B cell (primary cell): ENCODE results near the gene PADI4.

Experiments
- CTCF ChIP-seq: fragments of 200-600 bp; IDR thresholded peaks from one replicate; pipeline ENCODE4 v1.8.0; 2022; ENCODE audit warnings: antibody characterized with exemption, mild to moderate bottlenecking
- EZH2 ChIP-seq: IDR thresholded peaks from 2 replicates; pipeline ENCODE4 v1.6.1; 2012; ENCODE audit warnings: borderline replicate concordance, low read depth, mild to moderate bottlenecking, moderate library complexity, low read length; ENCODE audit not compliant: insufficient read depth, poor library complexity, severe bottlenecking

- no peak for TF ChIP-seq EZH2
- no peak for TF ChIP-seq CTCF
Measured at GRCh38 chr1:17260264-17260663, 47.7 kb upstream of the PADI4 start.
